GM20000 (cell line): ENCODE results near the gene CS.

ENCODE experiments used
- DNase-seq: peaks from one replicate; pipeline ENCODE4 v3.0.0; 2012; ENCODE audit warnings: low spot score
- CTCF ChIP-seq: IDR thresholded peaks from 2 replicates; pipeline ENCODE4 v1.5.1; 2012; ENCODE audit warnings: mild to moderate bottlenecking, control low read depth; ENCODE audit errors: extremely low read depth, missing control alignments

CS gene

GRCh38 chr12:56304276-56304675, 4.1 kb upstream of the CS start:
- DNase-seq, result no peak
- no peak for TF ChIP-seq CTCF

GRCh38 chr12:56300644-56301464, 724 bp upstream of the CS start:
- TF ChIP-seq CTCF, result no peak
- no peak for DNase-seq

GRCh38 chr12:56299308-56299852, 750 bp downstream of the CS start:
- no peak for DNase-seq
- no peak for TF ChIP-seq CTCF

- TF ChIP-seq CTCF, result no peak
- no peak for DNase-seq
Measured at GRCh38 chr12:56298828-56299227, 1.3 kb downstream of the CS start.

GRCh38 chr12:56297400-56297799, 2.7 kb downstream of the CS start:
- no peak for TF ChIP-seq CTCF
- no peak for DNase-seq

DNA sequence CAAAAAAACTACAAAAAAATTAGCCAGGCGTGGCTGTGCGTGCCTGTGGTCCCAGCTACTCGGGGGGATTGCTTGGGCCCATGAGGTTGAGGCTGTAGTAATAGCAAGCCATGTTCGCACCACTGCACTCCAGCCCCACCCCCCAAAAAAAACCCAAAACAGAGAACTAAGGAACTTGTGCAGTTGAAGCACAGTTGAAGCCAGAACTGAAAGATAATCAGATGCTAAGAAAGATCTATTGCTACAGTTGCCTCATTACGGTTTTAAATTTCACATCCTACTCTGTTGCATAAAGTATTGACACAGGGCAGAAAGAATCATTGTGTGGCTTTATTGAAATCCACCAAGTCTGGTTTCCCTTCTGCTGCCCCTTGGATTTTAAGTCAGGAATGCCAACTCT, 3.8 kb downstream of the CS start:
- TF ChIP-seq CTCF, result no peak
- DNase-seq, result no peak

GRCh38 chr12:56293795-56294194, 6.3 kb downstream of the CS start:
- no peak for TF ChIP-seq CTCF

More at GRCh38 chr12:56293795-56294194, 6.3 kb downstream of the CS start:
- DNase-seq, result no peak
